CD4-positive, CD25-positive, alpha-beta regulatory T cell (primary cell): ENCODE measurements around the gene EIF3A. TPM values are rescaled to one million over a fixed set of nuclear protein-coding genes. Genes with fewer than 3 reads are reported as not detected.
"Not testable (repeated sequence)": the region's sequence is repeated elsewhere in the genome, so short reads cannot be mapped to it uniquely, and the experiment has no call there.

Experiments
- ATAC-seq, 2 donors: fragments of 150-1000 bp; cut with Tn5 transposase; one replicate each; pipeline ENCODE4 v1.10.0; 2021; ENCODE audit warnings: low read depth in 2 of 2, moderate number of reproducible peaks in 2 of 2, moderate library complexity in 1 of 2
- DNase-seq, 3 donors: peaks; one replicate each; pipeline versions ENCODE4 v3.0.0 to v3.0.0-alpha.2; 2012 to 2022; ENCODE audit warnings: mixed read lengths in 1 of 3
- H3K27ac ChIP-seq: one replicate; pipeline ENCODE4 v1.7.0; 2013; ENCODE audit warnings: mild to moderate bottlenecking, low read length; ENCODE audit not compliant: insufficient read depth, poor library complexity, severe bottlenecking
- H3K27me3 ChIP-seq: one replicate; pipeline ENCODE4 v1.7.0; 2013; ENCODE audit warnings: low read length; ENCODE audit not compliant: control insufficient read depth, insufficient read depth
- H3K36me3 ChIP-seq: one replicate; pipeline ENCODE4 v1.7.0; 2013; ENCODE audit warnings: mild to moderate bottlenecking, low read length, moderate library complexity; ENCODE audit not compliant: control insufficient read depth, insufficient read depth
- H3K4me1 ChIP-seq: 2 replicates; pipeline ENCODE4 v1.7.0; 2013; ENCODE audit warnings: mild to moderate bottlenecking, low read length; ENCODE audit not compliant: insufficient read depth, control insufficient read depth, poor library complexity, severe bottlenecking
- H3K4me3 ChIP-seq: one replicate; pipeline ENCODE4 v1.7.0; 2013; ENCODE audit warnings: low read depth, mild to moderate bottlenecking, low read length, moderate library complexity
- H3K9me3 ChIP-seq, 2 experiments: 1 replicate in 1 of 2; 2 replicates in 1 of 2; pipeline ENCODE4 v1.7.0; 2013; ENCODE audit warnings: low read length in 2 of 2, mild to moderate bottlenecking in 1 of 2, moderate library complexity in 1 of 2; ENCODE audit not compliant: control insufficient read depth in 2 of 2
- H3K27ac Mint-ChIP-seq, 3 donors: one replicate each; pipeline ENCODE4 v1.8.0; 2020 to 2022; ENCODE audit warnings: mild to moderate bottlenecking in 3 of 3, mixed read lengths in 3 of 3, moderate library complexity in 2 of 3
- H3K27me3 Mint-ChIP-seq: one replicate; pipeline ENCODE4 v1.8.0; 2022; ENCODE audit warnings: mild to moderate bottlenecking, mixed read lengths
- H3K36me3 Mint-ChIP-seq: one replicate; pipeline ENCODE4 v1.8.0; 2020; ENCODE audit warnings: mixed read lengths
- H3K4me1 Mint-ChIP-seq, 4 donors: one replicate each; pipeline ENCODE4 v1.8.0; 2020 to 2022; ENCODE audit warnings: mixed read lengths in 4 of 4, mild to moderate bottlenecking in 1 of 4
- H3K4me3 Mint-ChIP-seq, 4 donors: one replicate each; pipeline ENCODE4 v1.8.0; 2020 to 2022; ENCODE audit warnings: mild to moderate bottlenecking in 4 of 4, mixed read lengths in 4 of 4, moderate library complexity in 3 of 4
- H3K9me3 Mint-ChIP-seq, 7 donors: one replicate each; pipeline ENCODE4 v1.8.0; 2020 to 2022; ENCODE audit warnings: mixed read lengths in 7 of 7, mild to moderate bottlenecking in 3 of 7, moderate library complexity in 2 of 7
- polyA plus RNA-seq, 4 donors: library from polyadenylated mRNA; unstranded; fragments of 300-500 nt; fragmentation: Illumina TruSeq; gene quantifications; one replicate each; pipeline ENCODE4 v1.2.3, GENCODE V29; 2021
- total RNA-seq: library from RNA; stranded (reverse); gene quantifications from one replicate; pipeline ENCODE4 v1.2.3, GENCODE V29; 2022

The EIF3A gene
- total and polyA plus RNA-seq, 5 donors from 2014 or later: 66.4 to 203 (median 69.5) TPM

DNA sequence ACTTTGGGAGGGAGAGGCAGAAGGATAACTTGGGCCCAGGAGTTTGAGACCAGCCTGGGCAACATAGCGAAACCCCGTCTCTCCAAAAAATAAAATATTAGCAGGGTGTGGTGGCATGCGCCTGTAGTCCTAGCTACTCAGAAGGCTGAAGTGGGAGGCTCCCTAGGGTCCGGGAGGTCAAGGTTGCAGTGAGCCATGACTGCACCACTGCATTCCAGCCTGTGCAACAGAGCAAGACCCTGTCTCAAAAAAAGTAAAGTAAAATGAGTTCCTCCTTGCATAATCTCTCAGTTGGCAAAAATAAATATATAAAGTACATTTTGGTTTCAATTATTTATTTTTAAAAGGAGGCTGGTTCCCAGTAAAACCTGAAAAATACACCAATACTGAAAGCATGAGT is 39.3 kb downstream of the EIF3A start:
- Histone ChIP-seq H3K9me3 (no peaks in the 10 kb centered on the region), H3K27ac (no peak overlapping the region), H3K4me1 (no peaks in the 10 kb centered on the region), H3K36me3 (peaks cover 98% of the 10 kb centered on the region), H3K4me3 (no peak overlapping the region), H3K27me3 (no peaks in the 10 kb centered on the region)
- no peak for ATAC-seq
- Mint-ChIP-seq H3K9me3 (peaks cover 0 to 2% (median 0%) of the 10 kb centered on the region in 7 donors), H3K27me3 (no peaks in the 10 kb centered on the region), H3K36me3 (peaks cover 72% of the 10 kb centered on the region), H3K4me3 (no peak overlapping the region), H3K27ac (peak overlapping the region in 1 of 3 donors; percentile 48), H3K4me1 (peaks cover 14 to 43% (median 28%) of the 10 kb centered on the region in 4 donors)
- no peak for DNase-seq

DNA sequence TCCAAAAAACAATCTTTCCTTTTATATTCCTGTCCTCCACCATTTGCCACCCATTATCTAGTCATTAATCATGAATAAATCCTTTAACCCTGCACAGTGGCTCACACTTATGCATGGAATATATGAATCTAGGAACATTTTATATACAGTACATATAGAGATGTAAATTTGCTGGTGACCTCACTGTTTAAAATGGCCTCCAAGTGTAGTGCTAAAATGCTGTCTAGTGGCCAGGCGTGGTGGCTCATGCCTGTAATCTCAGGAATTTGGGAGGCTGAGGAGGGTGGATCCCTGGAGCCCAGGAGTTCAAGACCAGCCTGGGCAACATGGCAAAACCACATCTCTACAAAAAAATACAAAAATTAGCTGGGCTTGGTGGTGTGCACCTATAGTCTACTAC is 41.5 kb downstream of the EIF3A start:
- Mint-ChIP-seq H3K36me3 (peaks cover 63% of the 10 kb centered on the region), H3K9me3 (peaks cover 0 to 2% (median 0%) of the 10 kb centered on the region in 7 donors), H3K27ac (no peak overlapping the region), H3K4me3 (no peak overlapping the region), H3K4me1 (peaks cover 11 to 40% (median 24%) of the 10 kb centered on the region in 4 donors), H3K27me3 (no peaks in the 10 kb centered on the region)
- Histone ChIP-seq H3K4me1 (no peaks in the 10 kb centered on the region), H3K36me3 (peaks cover 91% of the 10 kb centered on the region), H3K4me3 (no peak overlapping the region), H3K9me3 (no peaks in the 10 kb centered on the region), H3K27me3 (no peaks in the 10 kb centered on the region), H3K27ac (no peak overlapping the region)
- DNase-seq (no peak), ATAC-seq (no peak)

GRCh38 chr10:119031496-119032059 is 49.0 kb downstream of the EIF3A start:
- Mint-ChIP-seq H3K4me3 (peak overlapping the region; percentile 17 to 89 (median 64)), H3K36me3 (peaks cover 11% of the 10 kb centered on the region), H3K27me3 (peaks cover 25% of the 10 kb centered on the region), H3K4me1 (peaks cover 8 to 36% (median 18%) of the 10 kb centered on the region in 4 donors), H3K27ac (no peak overlapping the region), H3K9me3 (no peaks in the 10 kb centered on the region)
- H3K9me3 ChIP-seq: no peaks in the 10 kb centered on the region
- peaks cover 34% of the 10 kb centered on the region for H3K36me3 ChIP-seq
- peaks cover 12% of the 10 kb centered on the region for H3K4me1 ChIP-seq
- no peak for DNase-seq
- no peaks in the 10 kb centered on the region for H3K27me3 ChIP-seq
- no peak for ATAC-seq
- H3K27ac ChIP-seq: no peak overlapping the region
- H3K4me3 ChIP-seq: no peak overlapping the region

GRCh38 chr10:119030421-119031250 is 50.0 kb downstream of the EIF3A start:
- Mint-ChIP-seq H3K4me1 (peaks cover 8 to 36% (median 18%) of the 10 kb centered on the region in 4 donors), H3K27me3 (peaks cover 25% of the 10 kb centered on the region), H3K4me3 (peak overlapping the region; percentile 80 to 89 (median 80)), H3K36me3 (peaks cover 11% of the 10 kb centered on the region), H3K9me3 (no peaks in the 10 kb centered on the region), H3K27ac (no peak overlapping the region)
- ATAC-seq (peak; percentile 56 to 69), DNase-seq (peak; percentile 25 to 87 (median 44))
- Histone ChIP-seq H3K27me3 (no peaks in the 10 kb centered on the region), H3K27ac (no peak overlapping the region), H3K4me3 (peak overlapping the region; percentile 66), H3K4me1 (peaks cover 12% of the 10 kb centered on the region), H3K36me3 (peaks cover 25% of the 10 kb centered on the region), H3K9me3 (no peaks in the 10 kb centered on the region)

- no peak within 1 kb of the TSS for H3K4me3 ChIP-seq
Measured at GRCh38 chr10:119029613-119030420, 50.8 kb downstream of the EIF3A start, which contains the start of gene NANOS1. TSS of gene NANOS1 (plus strand) at chr10:119029714. CDS start at chr10:119029802, 88 bp downstream.

GRCh38 chr10:119028900-119029612 is 51.6 kb downstream of the EIF3A start:
- Mint-ChIP-seq H3K4me3 (peak overlapping the region in 3 of 4 donors; percentile 80 to 86 (median 82)), H3K27me3 (peaks cover 25% of the 10 kb centered on the region), H3K4me1 (peaks cover 6 to 29% (median 17%) of the 10 kb centered on the region in 4 donors), H3K27ac (no peak overlapping the region), H3K36me3 (peaks cover 4% of the 10 kb centered on the region), H3K9me3 (no peaks in the 10 kb centered on the region)
- peak; percentile 72 to 87 (median 76) for DNase-seq
- H3K27me3 ChIP-seq: no peaks in the 10 kb centered on the region
- no peak overlapping the region for H3K27ac ChIP-seq
- no peaks in the 10 kb centered on the region for H3K9me3 ChIP-seq
- peaks cover 16% of the 10 kb centered on the region for H3K36me3 ChIP-seq
- H3K4me1 ChIP-seq: peaks cover 12% of the 10 kb centered on the region
- H3K4me3 ChIP-seq: no peak overlapping the region
- ATAC-seq: peak; percentile 70 to 75

More at GRCh38 chr10:119029613-119030420, 50.8 kb downstream of the EIF3A start, which contains the start of gene NANOS1:
- no peaks in the 10 kb centered on the region for H3K27me3 ChIP-seq
- H3K36me3 Mint-ChIP-seq: peaks cover 11% of the 10 kb centered on the region
- H3K4me1 ChIP-seq: peaks cover 12% of the 10 kb centered on the region
- H3K9me3 Mint-ChIP-seq: no peaks in the 10 kb centered on the region
- ATAC-seq: peak; percentile 4 to 9
- no peaks in the 10 kb centered on the region for H3K9me3 ChIP-seq
- H3K27ac Mint-ChIP-seq: no peak within 1 kb of the TSS
- peak within 1 kb of the TSS; percentile 80 to 86 (median 81) for H3K4me3 Mint-ChIP-seq
- H3K4me1 Mint-ChIP-seq: peaks cover 8 to 36% (median 18%) of the 10 kb centered on the region in 4 donors
- DNase-seq: peak in 2 of 3 donors; percentile 16 to 33
- peaks cover 25% of the 10 kb centered on the region for H3K27me3 Mint-ChIP-seq
- no peak within 1 kb of the TSS for H3K27ac ChIP-seq
- peaks cover 23% of the 10 kb centered on the region for H3K36me3 ChIP-seq

DNA sequence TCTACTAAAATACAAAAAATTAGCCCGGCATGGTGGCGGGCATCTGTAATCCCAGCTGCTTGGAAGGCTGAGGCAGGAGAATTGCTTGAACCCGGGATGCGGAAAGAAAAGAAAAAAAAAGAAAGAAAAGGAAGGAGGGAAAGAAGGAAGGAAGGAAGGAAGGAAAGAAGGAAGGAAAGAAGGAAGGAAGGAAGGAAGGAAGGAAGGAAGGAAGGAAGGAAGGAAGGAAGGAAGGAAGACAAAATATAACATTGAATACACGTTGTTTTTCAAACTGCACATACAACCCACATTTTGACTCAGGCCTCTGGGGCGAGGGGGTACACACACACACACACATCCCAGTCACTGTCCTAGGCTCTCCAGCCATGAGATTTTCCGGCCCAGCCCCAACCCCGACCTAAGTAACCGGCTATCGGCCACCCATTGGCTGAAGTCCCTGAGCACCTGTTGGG is 52.1 kb downstream of the EIF3A start:
- peaks cover 21% of the 10 kb centered on the region for H3K27me3 Mint-ChIP-seq

More for the DNA sequence above, 52.1 kb downstream of the EIF3A start:
- not testable (repeated sequence) for DNase-seq, H3K27ac ChIP-seq, H3K4me3 ChIP-seq, H3K9me3 ChIP-seq, H3K9me3 Mint-ChIP-seq, ATAC-seq, H3K36me3 Mint-ChIP-seq, H3K27me3 ChIP-seq
- H3K4me3 Mint-ChIP-seq: peak overlapping the region in 3 of 4 donors; percentile 80 to 86 (median 82)
- H3K4me1 Mint-ChIP-seq: peaks cover 4 to 26% (median 15%) of the 10 kb centered on the region in 4 donors
- H3K36me3 ChIP-seq: peaks cover 11% of the 10 kb centered on the region
- H3K4me1 ChIP-seq: peaks cover 12% of the 10 kb centered on the region
- peak overlapping the region in 1 of 3 donors; percentile 31 for H3K27ac Mint-ChIP-seq
